A549 (cell line): ENCODE measurements around the gene ALG10B. TPM values are rescaled to one million over a fixed set of nuclear protein-coding genes. Genes with fewer than 3 reads are reported as not detected.
A peak's percentile ranks its signal among the peaks of the same experiment; 100 is the strongest.
"Not testable (repeated sequence)": the region's sequence is repeated elsewhere in the genome, so short reads cannot be mapped to it uniquely, and the experiment has no call there.

Experiments
- ATAC-seq, 2 experiments: fragments of 200-7000 bp in 1 of 2; fragments of >200 bp in 1 of 2; cut with Nextera tagmentation in 1 of 2; cut with Tn5 transposase in 1 of 2; 3 replicates each; pipeline versions ENCODE4 v1.8.0 to v1.9.1; 2018 to 2020; ENCODE audit warnings: mild to moderate bottlenecking in 1 of 2, moderate library complexity in 1 of 2
- CTCF ChIA-PET: fragments of 300-600 bp; sonication (Branson Sonifier 250); formaldehyde crosslinking; extraction: SDS; loops from one replicate; lab custom pipeline; 2021; ENCODE audit warnings: antibody characterized with exemption, inconsistent platforms; lab: Yijun Ruan, JAX
- POLR2A ChIA-PET: fragments of 350-600 bp; formaldehyde crosslinking; extraction: SDS; loops from one replicate; lab custom pipeline; 2021; ENCODE audit warnings: antibody characterized with exemption, inconsistent platforms; lab: Yijun Ruan, JAX
- DNase-seq, 2 experiments: peaks; one replicate each; pipeline versions ENCODE4 v3.0.0 to v3.0.0-alpha.2; 2011 to 2016; ENCODE audit warnings: low read depth in 1 of 2, low spot score in 1 of 2
- FAIRE-seq: peaks from 2 replicates; lab custom pipeline; 2011; peaks lifted over from hg19 to GRCh38; lab: Jason Lieb, UNC
- H3K27ac ChIP-seq, 2 experiments: fragments of >200 bp; sonication (Bioruptor Twin); formaldehyde crosslinking; 3 replicates each; pipeline ENCODE4 v1.5.1; 2016 to 2017
- H3K4me1 ChIP-seq: fragments of >200 bp; sonication (Bioruptor Twin); formaldehyde crosslinking; 3 replicates; pipeline ENCODE4 v1.6.1; 2016
- H3K4me2 ChIP-seq: fragments of >200 bp; sonication (Bioruptor Twin); formaldehyde crosslinking; 3 replicates; pipeline ENCODE4 v1.6.1; 2016
- H3K4me3 ChIP-seq: fragments of >200 bp; sonication (Bioruptor Twin); formaldehyde crosslinking; 3 replicates; pipeline ENCODE4 v1.5.1; 2016
- H3K9me3 ChIP-seq: fragments of >200 bp; sonication (Bioruptor Twin); formaldehyde crosslinking; 3 replicates; pipeline ENCODE4 v1.6.1; 2016
- CEBPB ChIP-seq, 2 experiments: fragments of >200 bp in 1 of 2; sonication (Bioruptor Twin) in 1 of 2; formaldehyde crosslinking in 1 of 2; IDR thresholded peaks; 2 replicates each; pipeline ENCODE4 v1.6.1; 2012 to 2016
- HOXA7 ChIP-seq: fragments of 250-450 bp; sonication (Bioruptor Pico); IDR thresholded peaks from 2 replicates; pipeline ENCODE4 v1.5.0; 2020; ENCODE audit warnings: mild to moderate bottlenecking, moderate library complexity
- HOXB5 ChIP-seq: fragments of 250-450 bp; sonication (Bioruptor Pico); IDR thresholded peaks from 2 replicates; pipeline ENCODE4 v1.5.0; 2020; ENCODE audit warnings: mild to moderate bottlenecking, moderate library complexity
- MYC ChIP-seq: IDR thresholded peaks from 2 replicates; pipeline ENCODE4 v1.6.1; 2012; ENCODE audit warnings: mild to moderate bottlenecking, inconsistent platforms, low read length, improper control_type of control experiment, borderline replicate concordance
- REST ChIP-seq: fragments of 200-600 bp; sonication (generic); IDR thresholded peaks from 2 replicates; pipeline ENCODE4 v1.6.1; 2016; ENCODE audit warnings: antibody characterized with exemption, mild to moderate bottlenecking, moderate library complexity
- SREBF2 ChIP-seq: fragments of 450-650 bp; IDR thresholded peaks from 2 replicates; pipeline ENCODE4 v1.6.1; 2014; ENCODE audit warnings: mild to moderate bottlenecking, moderate library complexity
- WGBS: methylation state at CpG from one replicate; pipeline ENCODE4 v1.1.6; 2017; ENCODE audit errors: missing lambda C conversion rate; 5-methylcytosine and 5-hydroxymethylcytosine counted together
- polyA plus RNA-seq, 4 experiments: library from polyadenylated mRNA; depleted of rRNA in 3 of 4; stranded (reverse); fragments of >200 nt; fragmentation: RNase III in 1 of 4; extraction: RNeasy Plus Mini Kit Qiagen cat#74134 plus additional on column Dnase treatment in 1 of 4; gene quantifications; 2 replicates in 3 of 4; 3 replicates in 1 of 4; pipeline ENCODE4 v1.2.3, GENCODE V29; 2011 to 2017
- TF ChIP-seq, protein P1 (sequence below): IDR thresholded peaks from 2 replicates; pipeline ENCODE4 v1.6.1; 2012

ALG10B gene
- polyA plus RNA-seq, 2 of the 4 experiments (the other 2 are of a cell fraction): 4.7 to 15.2 TPM

- TF ChIP-seq REST: no peak
- no peak for TF ChIP-seq HOXB5 (CRISPR knock-in tag)
- no peak for TF ChIP-seq CEBPB (IDR thresholded peaks at IDR 0.05)
- TF ChIP-seq, protein P1, sequence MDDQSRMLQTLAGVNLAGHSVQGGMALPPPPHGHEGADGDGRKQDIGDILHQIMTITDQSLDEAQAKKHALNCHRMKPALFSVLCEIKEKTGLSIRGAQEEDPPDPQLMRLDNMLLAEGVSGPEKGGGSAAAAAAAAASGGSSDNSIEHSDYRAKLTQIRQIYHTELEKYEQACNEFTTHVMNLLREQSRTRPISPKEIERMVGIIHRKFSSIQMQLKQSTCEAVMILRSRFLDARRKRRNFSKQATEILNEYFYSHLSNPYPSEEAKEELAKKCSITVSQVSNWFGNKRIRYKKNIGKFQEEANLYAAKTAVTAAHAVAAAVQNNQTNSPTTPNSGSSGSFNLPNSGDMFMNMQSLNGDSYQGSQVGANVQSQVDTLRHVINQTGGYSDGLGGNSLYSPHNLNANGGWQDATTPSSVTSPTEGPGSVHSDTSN: no peak
- TF ChIP-seq MYC: no peak
These were observed 25.9 kb downstream of the ALG10B start (continued) for GRCh38 chr12:38342444-38342843.

- POLR2A ChIA-PET, H3K4me2 ChIP-seq, H3K4me1 ChIP-seq, H3K4me3 ChIP-seq, CTCF ChIA-PET, ATAC-seq, H3K9me3 ChIP-seq, DNase-seq, H3K27ac ChIP-seq, FAIRE-seq: not testable (repeated sequence)
- 42% methylated on average over 4 of the region's 4 CpGs for WGBS
These were observed 26.7 kb downstream of the ALG10B start for GRCh38 chr12:38343256-38343655.

DNA sequence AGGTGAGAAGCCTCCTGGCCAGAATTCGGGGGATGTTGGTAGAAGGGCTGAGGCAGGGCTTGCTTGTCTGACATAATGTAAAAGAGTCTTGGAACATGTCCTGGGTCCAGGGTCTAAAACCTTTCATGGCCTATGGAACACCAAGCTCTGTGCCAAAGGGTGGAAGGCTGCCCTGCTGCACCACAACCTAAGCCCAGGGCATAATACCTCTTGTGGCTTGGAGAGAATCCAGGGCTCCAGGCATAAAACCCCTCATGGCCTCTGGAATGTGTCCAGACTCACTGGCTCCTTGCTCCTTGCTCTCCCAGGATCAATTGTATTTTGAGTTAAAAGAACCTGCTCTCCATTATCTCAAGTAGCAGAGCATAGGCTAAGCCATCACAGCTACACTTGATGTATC is 27.3 kb downstream of the ALG10B start:
- FAIRE-seq, H3K27ac ChIP-seq, H3K4me1 ChIP-seq, H3K4me2 ChIP-seq, DNase-seq, H3K9me3 ChIP-seq, ATAC-seq, POLR2A ChIA-PET, H3K4me3 ChIP-seq: not testable (repeated sequence)
- CTCF ChIA-PET: interaction anchor here (1.1 kb wide), 1 partner anchor 16 kb away, joined by 5 read pairs; no protein-coding TSS in a partner anchor
- WGBS: 10% methylated on average over 1 of the region's 1 CpG

DNA sequence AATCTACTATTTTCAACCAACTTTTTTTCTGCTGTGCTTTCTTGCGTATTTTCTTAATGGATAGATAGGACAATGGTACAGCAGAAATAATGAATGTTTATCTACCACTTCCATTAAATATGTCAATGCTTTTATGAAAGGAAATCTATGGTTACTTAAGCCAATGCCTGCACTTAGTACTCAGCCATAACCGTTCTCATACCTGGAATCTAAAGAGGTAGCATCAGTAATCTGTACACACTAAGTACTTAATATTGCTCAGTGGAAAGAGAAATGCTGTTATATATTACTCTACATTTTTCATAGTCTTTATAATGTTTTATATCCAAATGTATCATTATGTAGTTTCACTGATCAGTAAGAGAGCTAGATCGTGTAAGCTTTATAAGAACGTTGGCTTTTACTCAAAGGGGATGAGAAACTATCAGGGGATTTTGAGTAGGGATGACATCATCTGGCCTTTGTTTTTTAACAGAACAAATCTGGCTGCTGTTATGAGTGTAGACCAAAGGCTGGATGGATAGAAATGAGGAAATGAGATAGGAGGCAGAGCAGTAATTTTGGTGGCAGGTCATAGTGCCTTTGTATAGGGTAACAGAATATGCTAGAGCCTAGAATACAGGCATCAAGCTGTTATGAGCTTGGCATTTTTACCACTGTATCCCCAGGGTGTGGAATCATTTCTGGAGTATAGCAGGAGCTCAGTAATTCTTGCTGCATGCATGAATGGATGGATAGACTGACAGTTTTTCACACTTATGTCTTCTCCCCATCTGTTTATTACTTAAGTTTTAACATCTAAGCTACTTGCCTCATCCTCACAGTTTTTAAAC is 34.0 kb downstream of the ALG10B start:
- Histone ChIP-seq H3K4me2 (no peak overlapping the region), H3K9me3 (no peaks in the 10 kb centered on the region), H3K27ac (no peak overlapping the region), H3K4me3 (no peak overlapping the region), H3K4me1 (no peaks in the 10 kb centered on the region)
- CTCF ChIA-PET: interaction anchor here (1.1 kb wide), 1 partner anchor 11 kb away, joined by 3 read pairs; no protein-coding TSS in a partner anchor
- TF ChIP-seq SREBF2 (no peak), HOXA7 (CRISPR knock-in tag) (no peak)
- WGBS: 24% methylated on average over 4 of the region's 4 CpGs
- POLR2A ChIA-PET: no interaction called here
- FAIRE-seq (peak; percentile 70), ATAC-seq (no peak), DNase-seq (no peak)

DNA sequence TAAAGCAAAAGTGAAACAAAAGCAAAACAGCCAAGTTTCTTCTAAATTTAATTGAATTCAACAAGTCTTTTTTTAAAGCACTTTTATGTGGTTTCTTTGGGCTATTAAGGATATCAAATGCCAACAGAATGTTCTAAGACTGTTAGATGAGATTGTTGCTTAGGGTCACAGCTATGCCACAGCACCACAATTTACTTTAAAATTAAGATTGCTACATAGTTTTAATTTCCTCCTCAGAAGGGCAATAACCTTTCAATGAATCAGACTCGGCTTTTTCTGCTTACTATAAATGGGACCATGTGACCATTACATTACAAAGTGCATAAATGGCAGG is 34.6 kb downstream of the ALG10B start:
- H3K4me2 ChIP-seq, DNase-seq, ATAC-seq, POLR2A ChIA-PET, H3K27ac ChIP-seq, H3K9me3 ChIP-seq, FAIRE-seq, H3K4me1 ChIP-seq, H3K4me3 ChIP-seq: not testable (repeated sequence)
- CTCF ChIA-PET: interaction anchor here (1.1 kb wide), 1 partner anchor 11 kb away, joined by 3 read pairs; no protein-coding TSS in a partner anchor
- 0% methylated on average over 1 of the region's 1 CpG for WGBS
